Heart right ventricle (tissue), 16 donors: ENCODE measurements around the gene LRRTM2. TPM values are rescaled to one million over a fixed set of nuclear protein-coding genes. Genes with fewer than 3 reads are reported as not detected.

Source experiments
- ATAC-seq, 8 donors: fragments of 200-7000 bp; cut with Tn5 transposase; one replicate each; pipeline ENCODE4 v1.9.1; 2020; ENCODE audit warnings: mild to moderate bottlenecking in 8 of 8, moderate library complexity in 8 of 8, moderate number of reproducible peaks in 1 of 8
- DNase-seq, 2 donors: peaks; one replicate each; pipeline ENCODE4 v3.0.0-alpha.2; 2020
- H3K27ac ChIP-seq, 10 donors: fragments of 200-600 bp; sonication (generic) in 2 of 10; one replicate each; pipeline versions ENCODE4 v1.5.0 to v1.8.0; 2020 to 2022; ENCODE audit warnings: mild to moderate bottlenecking in 3 of 10
- H3K27me3 ChIP-seq, 7 donors: fragments of 200-600 bp; one replicate each; pipeline ENCODE4 v1.8.0; 2021 to 2022; ENCODE audit warnings: mild to moderate bottlenecking in 2 of 7
- H3K36me3 ChIP-seq, 9 donors: fragments of 200-600 bp; sonication (generic) in 1 of 9; one replicate each; pipeline versions ENCODE4 v1.5.0 to v1.8.0; 2020 to 2022; ENCODE audit warnings: mild to moderate bottlenecking in 2 of 9
- H3K4me1 ChIP-seq, 9 donors: fragments of 200-600 bp; sonication (generic) in 1 of 9; one replicate each; pipeline versions ENCODE4 v1.5.0 to v1.8.0; 2020 to 2022; ENCODE audit warnings: mild to moderate bottlenecking in 4 of 9
- H3K4me3 ChIP-seq, 10 donors: fragments of 200-600 bp; sonication (generic) in 2 of 10; one replicate each; pipeline versions ENCODE4 v1.5.0 to v1.8.0; 2020 to 2022; ENCODE audit warnings: mild to moderate bottlenecking in 7 of 10, moderate library complexity in 2 of 10
- H3K9me3 ChIP-seq, 11 donors: fragments of 200-600 bp in 10 of 11; sonication (generic) in 2 of 11; one replicate each; pipeline versions ENCODE4 v1.5.0 to v1.8.0; 2013 to 2022; ENCODE audit warnings: mild to moderate bottlenecking in 2 of 11, control low read depth in 1 of 11, moderate library complexity in 1 of 11
- CTCF ChIP-seq, 9 donors: fragments of 200-600 bp; sonication (generic) in 2 of 9; IDR thresholded peaks; one replicate each; pipeline versions ENCODE4 v1.5.0 to v1.8.0; 2021 to 2022; ENCODE audit warnings: antibody characterized with exemption in 9 of 9, mild to moderate bottlenecking in 5 of 9, moderate library complexity in 1 of 9
- WGBS, 2 donors: extraction: QIAGEN DNeasy Blood & Tissue Kit; methylation state at CpG; one replicate each; pipeline ENCODE4 v1.1.7; 2013; ENCODE audit warnings: inconsistent platforms in 1 of 2; 5-methylcytosine and 5-hydroxymethylcytosine counted together
- intact Hi-C, 10 donors: fragments of 100-400 bp; cut with DNase I; formaldehyde crosslinking; loops; one replicate each; pipeline versions ENCODE4 v1.11.1 to v1.14.2; 2022
- polyA plus RNA-seq, 2 donors: library from polyadenylated mRNA; stranded (reverse); fragments of 200-250 nt; gene quantifications; one replicate each; pipeline ENCODE4 v1.2.3, GENCODE V29; 2013
- total RNA-seq, 10 donors: library from RNA; stranded (reverse); fragmentation: NEBNext Ultra II Directional in 3 of 10; extraction: Animal tissue kit (Norgen Biotek cat#: 25700) in 3 of 10; gene quantifications; one replicate each; pipeline versions ENCODE4 v1.2.1 to v1.2.4, GENCODE V29; 2021 to 2023
- donor health status: Arrhythmogenic right ventricular cardiomyopathy.
- donor health status: ischemic (EF 13 %, LVEDD 7.1; RV severe dilation, severe dysfunction).
- donor health status: healthy with polysubstance abuse.
- donor health status: DM: no; HTN: yes; CAD: no.
- donor health status: DM: no; HTN: no; CAD: no.
- donor health status: ischemic (EF 25% LVEDD 6.9; RV normal size, moderate dysfunction).
- donor health status: ischemic (EF 25% LVEDD 5.7; RV mildly dilated, moderate dysfunction).
- donor health status: healthy.
- donor health status: DM: yes; HTN: yes; CAD: no.
- donor health status: Ischemic cardiomyopathy.
- donor health status: ischemic (EF 35%, LVEDD 5.7; RV mildly dilated, moderate dysfunction).
- donor health status: nonischemic (EF 11% LVEDD 7.7; RV severe dilation, severe dysfunction).
- donor health status: DM: yes; HTN: yes; CAD: no.
- donor health status: PGD.
- donor health status: ischemic (EF 29% LVEDD 5.4; RV normal size, mild dysfunction).
- donor health status: nonischemic (EF 23%, LVEDD 6.1; RV moderate dilation, normal function).

LRRTM2 gene
- total and polyA plus RNA-seq, 12 donors, result 0.04 to 0.49 (median 0.09) TPM; not detected in 6

GRCh38 chr5:138876811-138877210 is 1.7 kb upstream of the LRRTM2 start:
- peaks cover 0 to 10% (median 0%) of the 10 kb centered on the region in 9 donors for H3K36me3 ChIP-seq
- H3K27ac ChIP-seq, result no peak overlapping the region
- H3K9me3 ChIP-seq, result peaks cover 0 to 5% (median 0%) of the 10 kb centered on the region in 11 donors
- intact Hi-C loops, result no loop called here
- DNase-seq (no peak), ATAC-seq (no peak)
- no peaks in the 10 kb centered on the region for H3K27me3 ChIP-seq
- WGBS, 2 donors, result 86 to 89% methylated on average over 4 of the region's 4 CpGs
- H3K4me3 ChIP-seq, result no peak overlapping the region
- peaks cover 4 to 74% (median 48%) of the 10 kb centered on the region in 9 donors for H3K4me1 ChIP-seq
- no peak for TF ChIP-seq CTCF (IDR thresholded peaks at IDR 0.05)

DNA sequence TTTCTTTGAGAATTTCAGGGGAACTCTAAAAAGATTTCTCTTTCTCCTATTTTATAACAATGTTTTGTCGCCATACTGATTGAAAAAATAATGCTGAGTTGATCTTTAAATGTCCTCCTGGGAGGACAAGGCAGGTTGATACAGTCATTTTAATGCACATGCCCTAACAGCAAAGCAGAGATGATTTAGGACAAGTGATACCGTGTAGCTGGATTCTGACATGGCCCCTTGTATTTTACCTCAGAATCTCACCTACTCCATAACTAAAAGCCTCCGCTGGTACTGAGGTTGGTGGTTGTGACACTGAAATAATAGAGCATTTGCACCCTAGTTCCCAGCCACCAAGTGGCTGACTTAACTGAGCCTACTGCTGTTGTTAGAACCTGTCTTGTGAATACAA is 811 bp upstream of the LRRTM2 start:
- WGBS, 2 donors, result 92 to 97% methylated on average over 3 of the region's 3 CpGs
- ATAC-seq (no peak), DNase-seq (no peak)
- Histone ChIP-seq H3K4me1 (peaks cover 4 to 76% (median 48%) of the 10 kb centered on the region in 9 donors), H3K9me3 (peaks cover 0 to 5% (median 0%) of the 10 kb centered on the region in 11 donors), H3K36me3 (peaks cover 0 to 1% (median 0%) of the 10 kb centered on the region in 9 donors), H3K4me3 (no peak overlapping the region), H3K27ac (no peak overlapping the region), H3K27me3 (no peaks in the 10 kb centered on the region)
- intact Hi-C loops, result no loop called here
- no peak for TF ChIP-seq CTCF (IDR thresholded peaks at IDR 0.05)

- Histone ChIP-seq H3K36me3 (no peaks in the 10 kb centered on the region), H3K4me3 (no peak overlapping the region), H3K4me1 (peaks cover 7 to 79% (median 51%) of the 10 kb centered on the region in 9 donors), H3K27ac (no peak overlapping the region), H3K27me3 (no peaks in the 10 kb centered on the region), H3K9me3 (peaks cover 0 to 5% (median 0%) of the 10 kb centered on the region in 11 donors)
- no peak for DNase-seq
- no peak for ATAC-seq
- TF ChIP-seq CTCF (IDR thresholded peaks at IDR 0.05), result no peak
- 75 to 81% methylated on average over 2 of the region's 2 CpGs for whole genome bisulfite sequencing, 2 donors
- intact Hi-C loops, result no loop called here
These were observed 379 bp upstream of the LRRTM2 start for GRCh38 chr5:138875552-138875875.

GRCh38 chr5:138874241-138874640 is 894 bp downstream of the LRRTM2 start:
- H3K4me1 ChIP-seq, result peaks cover 7 to 84% (median 61%) of the 10 kb centered on the region in 9 donors
- H3K27ac ChIP-seq, result no peak overlapping the region
- WGBS, 2 donors, result 66 to 74% methylated on average over 6 of the region's 6 CpGs
- H3K27me3 ChIP-seq, result no peaks in the 10 kb centered on the region
- intact Hi-C loops, result loop anchor here in 1 of 10 donors (5.0 kb wide), 1 partner anchor 388 kb away; no protein-coding TSS in a partner anchor
- H3K4me3 ChIP-seq, result peak overlapping the region in 1 of 10 donors; percentile 12
- no peaks in the 10 kb centered on the region for H3K36me3 ChIP-seq
- peaks cover 0 to 5% (median 0%) of the 10 kb centered on the region in 11 donors for H3K9me3 ChIP-seq
- TF ChIP-seq CTCF (IDR thresholded peaks at IDR 0.05), result no peak
- ATAC-seq (peak in 1 of 8 donors; percentile 13), DNase-seq (no peak)
